ENCODE data around the gene SYCP2.
A peak's percentile ranks its signal among the peaks of the same experiment; 100 is the strongest.

DNA sequence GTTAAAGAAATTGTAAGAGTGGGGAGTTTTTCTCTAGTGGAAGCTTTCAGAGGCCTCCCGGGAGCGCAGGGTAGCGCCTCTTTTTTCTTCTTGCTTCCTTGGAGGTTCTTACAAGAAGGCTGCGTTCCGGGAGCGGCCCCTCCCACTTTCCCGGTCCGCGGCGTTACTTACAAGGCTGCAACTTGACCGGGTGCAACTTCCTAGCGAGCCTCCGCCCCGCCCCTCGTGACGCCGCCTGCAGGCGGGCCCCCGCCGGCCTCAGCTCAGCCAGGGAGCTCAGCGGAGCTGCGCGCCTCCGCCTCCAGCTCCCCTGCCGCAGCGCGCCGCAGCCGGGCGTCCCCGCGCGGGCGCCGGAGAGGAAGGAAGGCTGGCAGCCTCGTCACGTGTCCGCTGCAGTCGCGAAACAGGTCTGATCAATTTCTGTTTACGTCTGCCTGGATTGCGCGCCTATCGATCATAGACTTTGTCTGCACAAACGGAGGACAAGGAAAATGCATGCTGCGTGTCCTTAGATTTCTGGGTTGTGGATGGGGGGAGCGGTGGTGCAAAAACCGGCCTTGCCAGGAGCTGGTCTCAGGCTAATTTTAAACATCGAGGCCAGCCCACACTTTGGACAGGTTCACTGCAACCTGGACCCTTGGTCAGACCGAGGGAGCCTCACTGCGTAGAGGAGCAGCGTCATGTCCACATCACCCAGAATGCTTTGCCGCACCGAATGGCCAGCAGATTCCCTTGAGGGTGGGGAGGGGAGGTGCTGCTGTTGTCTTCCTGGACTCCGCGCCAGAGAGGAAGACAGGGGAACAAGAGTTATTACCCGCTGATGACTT lies 6.9 kb upstream of the SYCP2 start, which contains the start of the genes FAM217B and PPP1R3D:
- TF ChIP-seq, protein P1, sequence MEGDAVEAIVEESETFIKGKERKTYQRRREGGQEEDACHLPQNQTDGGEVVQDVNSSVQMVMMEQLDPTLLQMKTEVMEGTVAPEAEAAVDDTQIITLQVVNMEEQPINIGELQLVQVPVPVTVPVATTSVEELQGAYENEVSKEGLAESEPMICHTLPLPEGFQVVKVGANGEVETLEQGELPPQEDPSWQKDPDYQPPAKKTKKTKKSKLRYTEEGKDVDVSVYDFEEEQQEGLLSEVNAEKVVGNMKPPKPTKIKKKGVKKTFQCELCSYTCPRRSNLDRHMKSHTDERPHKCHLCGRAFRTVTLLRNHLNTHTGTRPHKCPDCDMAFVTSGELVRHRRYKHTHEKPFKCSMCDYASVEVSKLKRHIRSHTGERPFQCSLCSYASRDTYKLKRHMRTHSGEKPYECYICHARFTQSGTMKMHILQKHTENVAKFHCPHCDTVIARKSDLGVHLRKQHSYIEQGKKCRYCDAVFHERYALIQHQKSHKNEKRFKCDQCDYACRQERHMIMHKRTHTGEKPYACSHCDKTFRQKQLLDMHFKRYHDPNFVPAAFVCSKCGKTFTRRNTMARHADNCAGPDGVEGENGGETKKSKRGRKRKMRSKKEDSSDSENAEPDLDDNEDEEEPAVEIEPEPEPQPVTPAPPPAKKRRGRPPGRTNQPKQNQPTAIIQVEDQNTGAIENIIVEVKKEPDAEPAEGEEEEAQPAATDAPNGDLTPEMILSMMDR (IDR thresholded peaks at IDR 0.05): peak; percentile 13 to 53 (median 23)
- TF ChIP-seq POLR2AphosphoS5 (IDR thresholded peaks at IDR 0.05): peak; percentile 92
